Eye (tissue), 1 donor: Measurements from ENCODE around the gene SLC51B.
A peak's percentile ranks its signal among the peaks of the same experiment; 100 is the strongest.
"Not testable (repeated sequence)": the region's sequence is repeated elsewhere in the genome, so short reads cannot be mapped to it uniquely, and the experiment has no call there.

Experiments used
- DNase-seq: peaks from one replicate; pipeline ENCODE4 v3.0.0-alpha.2; 2015

SLC51B gene

GRCh38 chr15:65042776-65043327 lies 2.3 kb upstream of the SLC51B start:
- no peak for DNase-seq

GRCh38 chr15:65044218-65044617 lies 969 bp upstream of the SLC51B start:
- DNase-seq, result not testable (repeated sequence)

- DNase-seq, result no peak
Observed at GRCh38 chr15:65048241-65048640, 3.1 kb downstream of the SLC51B start.

GRCh38 chr15:65049418-65049840 lies 4.2 kb downstream of the SLC51B start:
- DNase-seq, result peak; percentile 98

- DNase-seq, result no peak
Observed at GRCh38 chr15:65050270-65050669, 5.1 kb downstream of the SLC51B start.

GRCh38 chr15:65051266-65051665 lies 6.1 kb downstream of the SLC51B start:
- no peak for DNase-seq

GRCh38 chr15:65052956-65053355 lies 7.8 kb downstream of the SLC51B start:
- DNase-seq, result no peak

- DNase-seq, result peak; percentile 92
Observed at GRCh38 chr15:65054333-65055200, 9.4 kb downstream of the SLC51B start.

GRCh38 chr15:65055201-65055870 lies 10.1 kb downstream of the SLC51B start:
- DNase-seq, result no peak

- no peak for DNase-seq
Observed at GRCh38 chr15:65056106-65056505, 10.9 kb downstream of the SLC51B start.

GRCh38 chr15:65056868-65057548 lies 11.8 kb downstream of the SLC51B start:
- no peak for DNase-seq

- no peak for DNase-seq
Observed at GRCh38 chr15:65057549-65057940, 12.4 kb downstream of the SLC51B start.

- no peak for DNase-seq
Observed at GRCh38 chr15:65058394-65059368, 13.5 kb downstream of the SLC51B start.

GRCh38 chr15:65059369-65059750 lies 14.2 kb downstream of the SLC51B start:
- DNase-seq, result no peak

GRCh38 chr15:65059931-65060596 lies 14.9 kb downstream of the SLC51B start:
- no peak for DNase-seq

- no peak for DNase-seq
Observed at GRCh38 chr15:65060641-65061397, 15.6 kb downstream of the SLC51B start.

GRCh38 chr15:65062061-65062460 lies 16.9 kb downstream of the SLC51B start:
- DNase-seq, result no peak

- no peak for DNase-seq
Observed at GRCh38 chr15:65062726-65063125, 17.5 kb downstream of the SLC51B start.

GRCh38 chr15:65066001-65066634 lies 20.9 kb downstream of the SLC51B start:
- DNase-seq, result no peak

GRCh38 chr15:65066635-65067316 lies 21.6 kb downstream of the SLC51B start:
- peak; percentile 54 for DNase-seq
